Heart right ventricle (tissue), 16 donors: ENCODE measurements around the gene MRGPRG. TPM values are rescaled to one million over a fixed set of nuclear protein-coding genes. Genes with fewer than 3 reads are reported as not detected.

Experiments used
- ATAC-seq, 8 donors: fragments of 200-7000 bp; cut with Tn5 transposase; one replicate each; pipeline ENCODE4 v1.9.1; 2020; ENCODE audit warnings: mild to moderate bottlenecking in 8 of 8, moderate library complexity in 8 of 8, moderate number of reproducible peaks in 1 of 8
- DNase-seq, 2 donors: peaks; one replicate each; pipeline ENCODE4 v3.0.0-alpha.2; 2020
- H3K27ac ChIP-seq, 10 donors: fragments of 200-600 bp; sonication (generic) in 2 of 10; one replicate each; pipeline versions ENCODE4 v1.5.0 to v1.8.0; 2020 to 2022; ENCODE audit warnings: mild to moderate bottlenecking in 3 of 10
- H3K27me3 ChIP-seq, 7 donors: fragments of 200-600 bp; one replicate each; pipeline ENCODE4 v1.8.0; 2021 to 2022; ENCODE audit warnings: mild to moderate bottlenecking in 2 of 7
- H3K36me3 ChIP-seq, 9 donors: fragments of 200-600 bp; sonication (generic) in 1 of 9; one replicate each; pipeline versions ENCODE4 v1.5.0 to v1.8.0; 2020 to 2022; ENCODE audit warnings: mild to moderate bottlenecking in 2 of 9
- H3K4me1 ChIP-seq, 9 donors: fragments of 200-600 bp; sonication (generic) in 1 of 9; one replicate each; pipeline versions ENCODE4 v1.5.0 to v1.8.0; 2020 to 2022; ENCODE audit warnings: mild to moderate bottlenecking in 4 of 9
- H3K4me3 ChIP-seq, 10 donors: fragments of 200-600 bp; sonication (generic) in 2 of 10; one replicate each; pipeline versions ENCODE4 v1.5.0 to v1.8.0; 2020 to 2022; ENCODE audit warnings: mild to moderate bottlenecking in 7 of 10, moderate library complexity in 2 of 10
- H3K9me3 ChIP-seq, 11 donors: fragments of 200-600 bp in 10 of 11; sonication (generic) in 2 of 11; one replicate each; pipeline versions ENCODE4 v1.5.0 to v1.8.0; 2013 to 2022; ENCODE audit warnings: mild to moderate bottlenecking in 2 of 11, control low read depth in 1 of 11, moderate library complexity in 1 of 11
- WGBS, 2 donors: extraction: QIAGEN DNeasy Blood & Tissue Kit; methylation state at CpG; one replicate each; pipeline ENCODE4 v1.1.7; 2013; ENCODE audit warnings: inconsistent platforms in 1 of 2; 5-methylcytosine and 5-hydroxymethylcytosine counted together
- intact Hi-C, 10 donors: fragments of 100-400 bp; cut with DNase I; formaldehyde crosslinking; loops; one replicate each; pipeline versions ENCODE4 v1.11.1 to v1.14.2; 2022
- polyA plus RNA-seq, 2 donors: library from polyadenylated mRNA; stranded (reverse); fragments of 200-250 nt; gene quantifications; one replicate each; pipeline ENCODE4 v1.2.3, GENCODE V29; 2013
- total RNA-seq, 10 donors: library from RNA; stranded (reverse); fragmentation: NEBNext Ultra II Directional in 3 of 10; extraction: Animal tissue kit (Norgen Biotek cat#: 25700) in 3 of 10; gene quantifications; one replicate each; pipeline versions ENCODE4 v1.2.1 to v1.2.4, GENCODE V29; 2021 to 2023
- TF ChIP-seq, protein P1 (sequence below), 9 donors: fragments of 200-600 bp; sonication (generic) in 2 of 9; IDR thresholded peaks; one replicate each; pipeline versions ENCODE4 v1.5.0 to v1.8.0; 2021 to 2022; ENCODE audit warnings: antibody characterized with exemption in 9 of 9, mild to moderate bottlenecking in 5 of 9, moderate library complexity in 1 of 9
- donor health status: Arrhythmogenic right ventricular cardiomyopathy.
- donor health status: ischemic (EF 13 %, LVEDD 7.1; RV severe dilation, severe dysfunction).
- donor health status: healthy with polysubstance abuse.
- donor health status: DM: no; HTN: yes; CAD: no.
- donor health status: DM: no; HTN: no; CAD: no.
- donor health status: ischemic (EF 25% LVEDD 6.9; RV normal size, moderate dysfunction).
- donor health status: ischemic (EF 25% LVEDD 5.7; RV mildly dilated, moderate dysfunction).
- donor health status: healthy.
- donor health status: DM: yes; HTN: yes; CAD: no.
- donor health status: Ischemic cardiomyopathy.
- donor health status: ischemic (EF 35%, LVEDD 5.7; RV mildly dilated, moderate dysfunction).
- donor health status: nonischemic (EF 11% LVEDD 7.7; RV severe dilation, severe dysfunction).
- donor health status: DM: yes; HTN: yes; CAD: no.
- donor health status: PGD.
- donor health status: ischemic (EF 29% LVEDD 5.4; RV normal size, mild dysfunction).
- donor health status: nonischemic (EF 23%, LVEDD 6.1; RV moderate dilation, normal function).

The MRGPRG gene
- total and polyA plus RNA-seq, 12 donors: not detected

- intact Hi-C loops: no loop called here
- 67 to 70% methylated on average over 2 of the region's 2 CpGs for WGBS, 2 donors
- Histone ChIP-seq H3K27me3 (peaks cover 0 to 4% (median 0%) of the 10 kb centered on the region in 7 donors), H3K27ac (no peak overlapping the region), H3K9me3 (peaks cover 0 to 17% (median 13%) of the 10 kb centered on the region in 11 donors), H3K36me3 (no peaks in the 10 kb centered on the region), H3K4me1 (no peaks in the 10 kb centered on the region), H3K4me3 (no peak overlapping the region)
- ATAC-seq: no peak
- TF ChIP-seq, protein P1, sequence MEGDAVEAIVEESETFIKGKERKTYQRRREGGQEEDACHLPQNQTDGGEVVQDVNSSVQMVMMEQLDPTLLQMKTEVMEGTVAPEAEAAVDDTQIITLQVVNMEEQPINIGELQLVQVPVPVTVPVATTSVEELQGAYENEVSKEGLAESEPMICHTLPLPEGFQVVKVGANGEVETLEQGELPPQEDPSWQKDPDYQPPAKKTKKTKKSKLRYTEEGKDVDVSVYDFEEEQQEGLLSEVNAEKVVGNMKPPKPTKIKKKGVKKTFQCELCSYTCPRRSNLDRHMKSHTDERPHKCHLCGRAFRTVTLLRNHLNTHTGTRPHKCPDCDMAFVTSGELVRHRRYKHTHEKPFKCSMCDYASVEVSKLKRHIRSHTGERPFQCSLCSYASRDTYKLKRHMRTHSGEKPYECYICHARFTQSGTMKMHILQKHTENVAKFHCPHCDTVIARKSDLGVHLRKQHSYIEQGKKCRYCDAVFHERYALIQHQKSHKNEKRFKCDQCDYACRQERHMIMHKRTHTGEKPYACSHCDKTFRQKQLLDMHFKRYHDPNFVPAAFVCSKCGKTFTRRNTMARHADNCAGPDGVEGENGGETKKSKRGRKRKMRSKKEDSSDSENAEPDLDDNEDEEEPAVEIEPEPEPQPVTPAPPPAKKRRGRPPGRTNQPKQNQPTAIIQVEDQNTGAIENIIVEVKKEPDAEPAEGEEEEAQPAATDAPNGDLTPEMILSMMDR (IDR thresholded peaks at IDR 0.05): no peak
- no peak for DNase-seq
These were observed 40.3 kb downstream of the MRGPRG start for GRCh38 chr11:3178349-3178748.

GRCh38 chr11:3177931-3178330 lies 40.7 kb downstream of the MRGPRG start:
- H3K27me3 ChIP-seq: peaks cover 0 to 4% (median 0%) of the 10 kb centered on the region in 7 donors
- TF ChIP-seq, protein P1 (IDR thresholded peaks at IDR 0.05): no peak
- no peaks in the 10 kb centered on the region for H3K4me1 ChIP-seq
- intact Hi-C loops: no loop called here
- 82 to 84% methylated on average over 2 of the region's 2 CpGs for WGBS, 2 donors
- ATAC-seq (no peak), DNase-seq (no peak)
- H3K4me3 ChIP-seq: no peak overlapping the region
- no peaks in the 10 kb centered on the region for H3K36me3 ChIP-seq
- H3K9me3 ChIP-seq: peaks cover 0 to 17% (median 13%) of the 10 kb centered on the region in 11 donors
- no peak overlapping the region for H3K27ac ChIP-seq

DNA sequence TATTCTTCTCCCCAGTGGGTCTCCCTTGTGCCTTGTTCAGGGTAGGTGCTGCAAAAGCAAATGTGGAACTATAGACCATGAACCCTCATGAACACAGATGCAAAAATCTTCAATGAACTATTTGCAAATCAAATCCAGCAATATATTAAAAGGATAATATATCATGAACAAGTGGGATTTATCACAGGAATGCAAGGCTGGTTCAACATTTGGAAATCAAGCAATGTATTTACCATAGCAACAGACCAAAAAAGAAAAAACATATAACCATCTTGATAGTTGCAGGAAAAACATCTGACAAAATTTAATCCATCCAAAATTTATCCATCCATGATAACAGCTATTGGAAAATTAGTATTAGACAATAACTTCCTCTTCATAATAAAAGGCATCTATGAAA lies 42.1 kb downstream of the MRGPRG start:
- H3K36me3 ChIP-seq: no peaks in the 10 kb centered on the region
- intact Hi-C loops: no loop called here
- peaks cover 0 to 4% (median 0%) of the 10 kb centered on the region in 7 donors for H3K27me3 ChIP-seq
- H3K27ac ChIP-seq: no peak overlapping the region
- H3K4me1 ChIP-seq: no peaks in the 10 kb centered on the region
- H3K9me3 ChIP-seq: peaks cover 0 to 17% (median 13%) of the 10 kb centered on the region in 11 donors
- no peak overlapping the region for H3K4me3 ChIP-seq
- TF ChIP-seq, protein P1 (IDR thresholded peaks at IDR 0.05): no peak
- ATAC-seq (no peak), DNase-seq (no peak)

- H3K36me3 ChIP-seq: no peaks in the 10 kb centered on the region
- DNase-seq (no peak), ATAC-seq (no peak)
- peaks cover 0 to 17% (median 13%) of the 10 kb centered on the region in 11 donors for H3K9me3 ChIP-seq
- no peak overlapping the region for H3K4me3 ChIP-seq
- intact Hi-C loops: no loop called here
- H3K27ac ChIP-seq: no peak overlapping the region
- H3K4me1 ChIP-seq: peaks cover 0 to 3% (median 2%) of the 10 kb centered on the region in 9 donors
- H3K27me3 ChIP-seq: peaks cover 0 to 4% (median 0%) of the 10 kb centered on the region in 7 donors
- TF ChIP-seq, protein P1 (IDR thresholded peaks at IDR 0.05): no peak
These were observed 43.4 kb downstream of the MRGPRG start for GRCh38 chr11:3175194-3175593.
